Neural cell (in vitro differentiated cells): ENCODE results near the gene ATG2B.

ENCODE experiments used
- CTCF ChIP-seq: fragments of 450-650 bp; IDR thresholded peaks from 2 replicates; pipeline ENCODE4 v1.5.1; 2014; ENCODE audit warnings: antibody characterized with exemption, mild to moderate bottlenecking, moderate library complexity; ENCODE audit not compliant: poor library complexity, severe bottlenecking
- EP300 ChIP-seq: fragments of 450-650 bp; conservative IDR thresholded peaks from 2 replicates; pipeline ENCODE4 v1.6.1; 2014; ENCODE audit warnings: antibody characterized with exemption, mild to moderate bottlenecking, moderate library complexity; ENCODE audit not compliant: poor library complexity, severe bottlenecking
- EZH2 ChIP-seq: fragments of 200-600, 300-800 bp; shearing (Covaris generic), sonication (generic); IDR thresholded peaks from 2 replicates; pipeline ENCODE4 v1.6.1; 2014; ENCODE audit warnings: antibody characterized with exemption, low read length, borderline replicate concordance, mild to moderate bottlenecking; ENCODE audit not compliant: insufficient read depth, poor library complexity, severe bottlenecking
- MXI1 ChIP-seq: fragments of 450-650 bp; conservative IDR thresholded peaks from 2 replicates; pipeline ENCODE4 v1.6.1; 2014; ENCODE audit warnings: antibody characterized with exemption, mild to moderate bottlenecking; ENCODE audit not compliant: poor library complexity, severe bottlenecking
- POLR2AphosphoS5 ChIP-seq: IDR thresholded peaks from 2 replicates; pipeline ENCODE4 v1.6.1; 2012
- REST ChIP-seq: IDR thresholded peaks from 2 replicates; pipeline ENCODE4 v1.6.1; 2012; ENCODE audit warnings: borderline replicate concordance
- SMC3 ChIP-seq: fragments of 450-650 bp; conservative IDR thresholded peaks from 2 replicates; pipeline ENCODE4 v1.6.1; 2014; ENCODE audit warnings: antibody characterized with exemption, mild to moderate bottlenecking, moderate library complexity; ENCODE audit not compliant: poor library complexity
- TAF1 ChIP-seq: IDR thresholded peaks from 2 replicates; pipeline ENCODE4 v1.6.1; 2012; ENCODE audit warnings: low read depth

GRCh38 chr14:96357216-96357615, 5.9 kb downstream of the ATG2B start:
- TF ChIP-seq CTCF (no peak), EZH2 (no peak), SMC3 (no peak), POLR2AphosphoS5 (no peak), TAF1 (no peak), MXI1 (no peak), REST (no peak), EP300 (no peak)
